Measurements from ENCODE around the gene ASIC2. TPM values are rescaled to one million over a fixed set of nuclear protein-coding genes. Genes with fewer than 3 reads are reported as not detected.

Gene ASIC2
- total RNA-seq, 1 donor from 2014 or later: not detected

DNA sequence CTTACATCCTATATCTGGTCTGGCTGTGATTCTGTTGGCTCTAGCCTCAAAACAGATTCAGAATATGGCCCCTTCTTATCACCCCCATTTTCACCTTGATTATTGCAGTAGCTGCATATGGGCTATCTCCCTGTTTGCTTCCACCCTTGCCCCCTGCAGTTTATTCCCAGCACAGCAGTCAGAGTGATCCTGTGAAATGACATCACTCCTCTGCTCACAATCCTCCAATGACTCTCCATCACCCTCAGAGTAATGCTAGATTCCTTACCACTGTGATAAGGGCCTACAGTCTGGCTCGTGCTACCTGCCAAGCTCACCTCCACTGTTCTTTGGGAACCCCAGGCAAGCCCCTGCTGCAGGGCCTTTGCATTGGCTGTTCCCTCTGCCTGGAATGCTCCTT, 92.5 kb downstream of the ASIC2 start:
- no peaks in the 10 kb centered on the region for H3K9me3 Mint-ChIP-seq (ENCODE audit: unreplicated experiment)
- peaks cover 5% of the 10 kb centered on the region for H3K27me3 Mint-ChIP-seq (ENCODE audit: unreplicated experiment)
- no peaks in the 10 kb centered on the region for H3K36me3 Mint-ChIP-seq (ENCODE audit: low read depth, unreplicated experiment)
- TF ChIP-seq, protein P1, sequence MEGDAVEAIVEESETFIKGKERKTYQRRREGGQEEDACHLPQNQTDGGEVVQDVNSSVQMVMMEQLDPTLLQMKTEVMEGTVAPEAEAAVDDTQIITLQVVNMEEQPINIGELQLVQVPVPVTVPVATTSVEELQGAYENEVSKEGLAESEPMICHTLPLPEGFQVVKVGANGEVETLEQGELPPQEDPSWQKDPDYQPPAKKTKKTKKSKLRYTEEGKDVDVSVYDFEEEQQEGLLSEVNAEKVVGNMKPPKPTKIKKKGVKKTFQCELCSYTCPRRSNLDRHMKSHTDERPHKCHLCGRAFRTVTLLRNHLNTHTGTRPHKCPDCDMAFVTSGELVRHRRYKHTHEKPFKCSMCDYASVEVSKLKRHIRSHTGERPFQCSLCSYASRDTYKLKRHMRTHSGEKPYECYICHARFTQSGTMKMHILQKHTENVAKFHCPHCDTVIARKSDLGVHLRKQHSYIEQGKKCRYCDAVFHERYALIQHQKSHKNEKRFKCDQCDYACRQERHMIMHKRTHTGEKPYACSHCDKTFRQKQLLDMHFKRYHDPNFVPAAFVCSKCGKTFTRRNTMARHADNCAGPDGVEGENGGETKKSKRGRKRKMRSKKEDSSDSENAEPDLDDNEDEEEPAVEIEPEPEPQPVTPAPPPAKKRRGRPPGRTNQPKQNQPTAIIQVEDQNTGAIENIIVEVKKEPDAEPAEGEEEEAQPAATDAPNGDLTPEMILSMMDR (IDR thresholded peaks at IDR 0.05; ENCODE audit: unreplicated experiment): no peak
- peak; percentile 17 for DNase-seq (ENCODE audit: low spot score)
- no peak overlapping the region for H3K4me3 Mint-ChIP-seq (ENCODE audit: unreplicated experiment)
- H3K4me1 Mint-ChIP-seq (ENCODE audit: unreplicated experiment): no peaks in the 10 kb centered on the region
- H3K27ac Mint-ChIP-seq (ENCODE audit: unreplicated experiment): no peak overlapping the region

DNA sequence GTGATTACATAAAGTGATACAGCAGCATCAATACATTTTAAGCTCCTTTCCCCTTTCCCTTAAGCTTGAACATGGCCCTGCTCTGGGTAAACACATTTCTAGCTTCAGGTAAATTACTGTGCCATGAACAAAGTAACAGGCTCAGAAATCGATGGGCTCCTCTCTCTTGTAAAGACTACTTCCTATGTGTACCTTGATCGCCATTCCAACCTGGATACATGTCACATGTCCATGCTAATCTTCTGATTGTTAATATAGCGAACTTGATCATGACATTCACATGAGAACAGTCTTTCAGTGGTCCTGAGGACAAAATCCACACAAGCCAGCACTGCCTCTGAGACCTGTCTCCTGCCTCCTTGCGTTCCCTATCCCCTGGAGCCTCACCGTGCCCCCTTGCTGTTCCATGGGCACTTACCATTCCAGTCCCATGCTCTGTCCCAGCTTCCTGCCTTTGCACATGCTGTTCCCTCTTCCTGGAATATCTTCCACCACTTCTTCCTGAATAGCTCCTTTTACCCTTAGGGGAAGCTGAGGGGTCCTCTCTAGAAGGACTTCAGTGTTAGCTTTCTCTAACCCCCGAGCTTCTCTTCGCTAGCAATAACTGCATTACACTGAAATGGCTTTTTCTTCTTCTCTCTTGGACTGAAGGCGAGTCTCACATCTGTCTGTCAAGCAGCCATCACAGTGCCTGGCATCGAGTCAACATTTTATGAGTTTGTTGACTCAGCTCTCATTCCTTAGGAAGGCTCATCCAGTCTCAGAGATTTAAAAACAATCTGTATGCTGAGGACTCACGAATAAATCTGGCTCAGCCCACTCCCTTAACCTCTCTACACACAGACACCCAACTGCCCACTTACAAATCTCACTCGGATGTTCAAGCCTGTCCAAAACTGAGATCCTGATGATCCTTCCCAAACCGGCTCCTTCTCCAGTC, 93.3 kb downstream of the ASIC2 start:
- no peaks in the 10 kb centered on the region for H3K36me3 Mint-ChIP-seq (ENCODE audit: low read depth, unreplicated experiment)
- TF ChIP-seq, protein P1 (IDR thresholded peaks at IDR 0.05; ENCODE audit: unreplicated experiment): no peak
- H3K4me3 Mint-ChIP-seq (ENCODE audit: unreplicated experiment): no peak overlapping the region
- no peak overlapping the region for H3K27ac Mint-ChIP-seq (ENCODE audit: unreplicated experiment)
- no peak for DNase-seq (ENCODE audit: low spot score)
- H3K27me3 Mint-ChIP-seq (ENCODE audit: unreplicated experiment): peaks cover 5% of the 10 kb centered on the region
- H3K9me3 Mint-ChIP-seq (ENCODE audit: unreplicated experiment): no peaks in the 10 kb centered on the region
- no peaks in the 10 kb centered on the region for H3K4me1 Mint-ChIP-seq (ENCODE audit: unreplicated experiment)

- H3K4me3 Mint-ChIP-seq (ENCODE audit: unreplicated experiment): no peak overlapping the region
- H3K27ac Mint-ChIP-seq (ENCODE audit: unreplicated experiment): no peak overlapping the region
- DNase-seq (ENCODE audit: low spot score): no peak
- H3K4me1 Mint-ChIP-seq (ENCODE audit: unreplicated experiment): no peaks in the 10 kb centered on the region
- TF ChIP-seq, protein P1 (IDR thresholded peaks at IDR 0.05; ENCODE audit: unreplicated experiment): no peak
- H3K27me3 Mint-ChIP-seq (ENCODE audit: unreplicated experiment): peaks cover 5% of the 10 kb centered on the region
- H3K36me3 Mint-ChIP-seq (ENCODE audit: low read depth, unreplicated experiment): no peaks in the 10 kb centered on the region
- no peaks in the 10 kb centered on the region for H3K9me3 Mint-ChIP-seq (ENCODE audit: unreplicated experiment)
Measured at GRCh38 chr17:33198954-33199353, 94.1 kb downstream of the ASIC2 start.

GRCh38 chr17:33197342-33197741, 95.8 kb downstream of the ASIC2 start:
- Mint-ChIP-seq H3K9me3 (ENCODE audit: unreplicated experiment) (no peaks in the 10 kb centered on the region), H3K27me3 (ENCODE audit: unreplicated experiment) (peaks cover 2% of the 10 kb centered on the region)

More at GRCh38 chr17:33197342-33197741, 95.8 kb downstream of the ASIC2 start:
- Mint-ChIP-seq H3K27ac (ENCODE audit: unreplicated experiment) (no peak overlapping the region), H3K36me3 (ENCODE audit: low read depth, unreplicated experiment) (no peaks in the 10 kb centered on the region), H3K4me3 (ENCODE audit: unreplicated experiment) (no peak overlapping the region), H3K4me1 (ENCODE audit: unreplicated experiment) (no peaks in the 10 kb centered on the region)
- TF ChIP-seq, protein P1 (IDR thresholded peaks at IDR 0.05; ENCODE audit: unreplicated experiment): no peak
- no peak for DNase-seq (ENCODE audit: low spot score)

Measured in endothelial cell (in vitro differentiated cells).